K562 (cell line): ENCODE data around the gene COX14. TPM values are rescaled to one million over a fixed set of nuclear protein-coding genes. Genes with fewer than 3 reads are reported as not detected.
A peak's percentile ranks its signal among the peaks of the same experiment; 100 is the strongest.

Experiments used
- ARID2 ChIP-seq: fragments of 450-650 bp; IDR thresholded peaks from 2 replicates; pipeline ENCODE4 v1.6.1; 2017; ENCODE audit warnings: antibody characterized with exemption, mild to moderate bottlenecking
- BHLHE40 ChIP-seq: IDR thresholded peaks from 2 replicates; pipeline ENCODE4 v1.6.1; 2011; ENCODE audit warnings: low read length, improper control_type of control experiment
- CBFB ChIP-seq: sonication (generic); formaldehyde crosslinking; IDR thresholded peaks from 2 replicates; pipeline ENCODE4 v1.4.0; 2020; ENCODE audit warnings: mild to moderate bottlenecking, missing genetic modification reagents
- CTBP1 ChIP-seq: fragments of 450-650 bp; IDR thresholded peaks from 2 replicates; pipeline ENCODE4 v1.6.1; 2016; ENCODE audit warnings: borderline replicate concordance
- DEAF1 ChIP-seq: fragments of 450-650 bp; formaldehyde crosslinking; IDR thresholded peaks from 2 replicates; pipeline ENCODE4 v1.4.0; 2020; ENCODE audit warnings: mild to moderate bottlenecking, moderate library complexity
- GABPB1 ChIP-seq: sonication (generic); formaldehyde crosslinking; IDR thresholded peaks from 2 replicates; pipeline ENCODE4 v1.8.0; 2022; ENCODE audit warnings: mild to moderate bottlenecking, missing genetic modification reagents
- KAT7 ChIP-seq: sonication (generic); formaldehyde crosslinking; IDR thresholded peaks from 2 replicates; pipeline ENCODE4 v1.8.0; 2022; ENCODE audit warnings: missing genetic modification reagents, mild to moderate bottlenecking, borderline replicate concordance
- KDM1A ChIP-seq, 2 experiments: fragments of 450-650 bp; IDR thresholded peaks; 2 replicates each; pipeline ENCODE4 v1.6.1; 2016; ENCODE audit warnings: mild to moderate bottlenecking in 2 of 2
- NR2C1 ChIP-seq, 2 experiments: fragments of 450-650 bp; IDR thresholded peaks; 2 replicates each; pipeline ENCODE4 v1.6.1; 2017; ENCODE audit warnings: mild to moderate bottlenecking in 2 of 2, antibody characterized with exemption in 1 of 2, inconsistent platforms in 1 of 2, missing compliant biosample characterization in 1 of 2, missing genetic modification characterization in 1 of 2
- POLR2B ChIP-seq: fragments of 450-650 bp; IDR thresholded peaks from 2 replicates; pipeline ENCODE4 v1.6.1; 2018; ENCODE audit warnings: low read depth; ENCODE audit not compliant: partially characterized antibody
- RCOR1 ChIP-seq, 2 experiments: IDR thresholded peaks; 2 replicates each; pipeline ENCODE4 v1.6.1; 2012; ENCODE audit warnings: low read depth in 2 of 2, low read length in 2 of 2, borderline replicate concordance in 1 of 2, improper control_type of control experiment in 1 of 2
- SMAD4 ChIP-seq: fragments of 250-450 bp; sonication (Bioruptor Pico); conservative IDR thresholded peaks from 2 replicates; pipeline ENCODE4 v1.8.0; 2021; ENCODE audit warnings: inconsistent platforms, mild to moderate bottlenecking, moderate library complexity
- SMC3 ChIP-seq: conservative IDR thresholded peaks from 2 replicates; pipeline ENCODE4 v1.6.1; 2011; ENCODE audit warnings: low read depth, low read length, improper control_type of control experiment; ENCODE audit not compliant: insufficient read depth
- SUPT5H ChIP-seq: fragments of 450-650 bp; IDR thresholded peaks from 2 replicates; pipeline ENCODE4 v1.6.1; 2016
- ZNF212 ChIP-seq: fragments of 450-650 bp; formaldehyde crosslinking; IDR thresholded peaks from 2 replicates; pipeline ENCODE4 v1.4.0; 2020; ENCODE audit warnings: mild to moderate bottlenecking
- polyA plus RNA-seq, 8 experiments: library from polyadenylated mRNA; depleted of rRNA in 4 of 8; stranded (reverse) in 5 of 8; unstranded in 3 of 8; fragments of >200 nt; fragmentation: Nextera tagmentation in 2 of 8; fragmentation: Illumina TruSeq in 1 of 8; extraction: Ambion mirVana in 2 of 8; extraction: Trizol in 1 of 8; gene quantifications; 2 replicates each; pipeline versions ENCODE4 v1.2.1 to v1.2.3, GENCODE V29; 2011 to 2014; ENCODE audit warnings: inconsistent platforms in 1 of 8, missing spikeins in 1 of 8
- total RNA-seq, 7 experiments: library from RNA; depleted of rRNA in 6 of 7; stranded (reverse); fragments of >200 nt in 6 of 7; fragmentation: Illumina TruSeq in 2 of 7; extraction: Trizol in 2 of 7; gene quantifications; 2 replicates each; pipeline versions ENCODE4 v1.2.1 to v1.2.3, GENCODE V29; 2011 to 2021; ENCODE audit warnings: low replicate concordance in 1 of 7

Gene COX14
- total and polyA plus RNA-seq, 9 of the 15 experiments (the other 6 are each of a cell fraction or from before 2014, with no cell fraction given): 44.4 to 269 (median 53.4) TPM

GRCh38 chr12:50074936-50075807, 36.9 kb upstream of the COX14 start (continued):
- TF ChIP-seq NR2C1 (IDR thresholded peaks at IDR 0.05) (no peak), NR2C1 (tag; IDR thresholded peaks at IDR 0.05) (no peak), SUPT5H (no peak), SMC3 (peak; percentile 99), GABPB1 (CRISPR knock-in tag) (0 out of 2 replicates have a peak, but pooled peaks have one; percentile 41), BHLHE40 (peak; percentile 14; the same call in 1 of the 2 replicates), CTBP1 (peak; percentile 27; the same call in 1 of the 2 replicates), DEAF1 (CRISPR knock-in tag) (peak; percentile 84), CBFB (CRISPR knock-in tag) (peak; percentile 18; the same call in 1 of the 2 replicates), KDM1A (IDR thresholded peaks at IDR 0.05) (no peak), KAT7 (CRISPR knock-in tag) (no peak), SMAD4 (peak; percentile 93), ZNF212 (CRISPR knock-in tag) (no peak), ARID2 (0 out of 2 replicates have a peak, but pooled peaks have one; percentile 31), RCOR1 (IDR thresholded peaks at IDR 0.05; ENCODE audit: borderline replicate concordance in 1 of 2, low read depth in 2 of 2, low read length in 2 of 2) (peak in 1 of 2 experiments; percentile 37; a peak in 1 of 4 replicates), POLR2B (no peak)
- TF ChIP-seq, all 486 proteins: peak for 23
